GM18526 (cell line): ENCODE measurements around the gene FSIP1.

Source experiments
- POLR2A ChIP-seq: IDR thresholded peaks from 3 replicates; pipeline ENCODE4 v1.6.1; 2011; ENCODE audit not compliant: insufficient read length; ENCODE audit errors: extremely low read depth

Gene FSIP1

DNA sequence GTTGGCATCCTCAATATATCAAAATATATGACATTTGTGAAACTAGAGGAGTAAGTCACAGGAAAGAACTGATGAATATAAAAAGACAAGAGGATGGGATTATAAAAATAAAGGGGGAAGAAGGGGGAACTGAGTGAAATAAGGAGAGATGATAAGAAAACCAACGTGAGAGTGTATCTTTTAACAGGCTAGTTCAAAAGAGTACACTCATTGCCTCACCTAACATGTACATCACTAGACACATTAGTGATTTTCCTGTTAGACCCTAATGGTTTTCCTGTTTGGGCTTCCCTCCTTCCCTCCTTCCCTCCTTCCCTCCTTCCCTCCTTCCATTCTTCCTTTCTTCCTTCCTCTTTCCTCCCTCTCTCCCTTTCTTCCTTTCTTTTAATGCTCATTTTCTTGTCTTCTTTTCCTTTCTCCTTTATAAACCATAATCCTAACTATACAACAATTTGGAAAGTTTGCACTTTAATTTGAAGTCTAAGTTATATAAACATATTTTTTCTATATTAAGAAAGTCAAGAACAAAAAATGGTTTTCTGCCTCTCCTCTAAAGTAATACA, 35.8 kb downstream of the FSIP1 start:
- TF ChIP-seq POLR2A, result no peak

DNA sequence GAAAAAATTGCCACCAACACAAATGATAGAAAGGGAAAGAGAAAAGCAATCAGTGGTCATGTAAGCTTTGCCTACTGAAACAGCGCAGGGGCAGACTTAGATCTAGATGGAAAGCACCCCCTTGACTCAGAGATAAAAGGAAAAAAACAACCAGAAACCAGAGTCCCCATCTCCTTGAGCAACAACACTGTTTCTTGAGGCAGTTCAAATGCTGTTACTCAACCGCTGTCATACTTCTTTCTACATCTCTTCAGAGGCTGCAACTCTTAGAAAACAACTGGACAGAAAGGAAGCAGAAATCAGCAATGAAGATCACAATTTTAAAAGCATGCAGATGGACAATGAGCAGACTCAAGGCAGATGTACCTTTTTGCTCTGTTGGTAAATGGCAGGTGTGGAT, 36.5 kb downstream of the FSIP1 start:
- TF ChIP-seq POLR2A, result no peak

DNA sequence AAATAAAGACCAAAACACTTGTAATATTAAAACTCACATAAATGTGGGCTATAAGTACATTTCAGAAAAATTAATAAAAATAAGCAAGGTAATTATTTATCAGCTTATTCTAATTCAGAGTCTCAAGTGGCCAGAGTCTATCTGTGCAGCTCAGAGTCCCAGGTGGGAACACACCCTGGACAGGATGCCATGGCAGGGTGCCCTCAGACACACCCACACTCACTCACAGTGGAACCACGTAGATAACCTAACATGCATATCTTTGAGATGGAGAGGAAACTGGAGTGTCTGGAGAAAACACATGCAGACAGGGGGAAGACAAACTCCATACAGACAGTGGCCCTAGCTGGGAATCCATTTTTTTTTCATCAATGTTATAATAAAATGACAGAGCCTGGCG, 37.2 kb downstream of the FSIP1 start:
- TF ChIP-seq POLR2A, result no peak

- no peak for TF ChIP-seq POLR2A
Measured at GRCh38 chr15:39744334-39745103, 38.1 kb downstream of the FSIP1 start.

GRCh38 chr15:39743611-39744010, 39.0 kb downstream of the FSIP1 start:
- no peak for TF ChIP-seq POLR2A

DNA sequence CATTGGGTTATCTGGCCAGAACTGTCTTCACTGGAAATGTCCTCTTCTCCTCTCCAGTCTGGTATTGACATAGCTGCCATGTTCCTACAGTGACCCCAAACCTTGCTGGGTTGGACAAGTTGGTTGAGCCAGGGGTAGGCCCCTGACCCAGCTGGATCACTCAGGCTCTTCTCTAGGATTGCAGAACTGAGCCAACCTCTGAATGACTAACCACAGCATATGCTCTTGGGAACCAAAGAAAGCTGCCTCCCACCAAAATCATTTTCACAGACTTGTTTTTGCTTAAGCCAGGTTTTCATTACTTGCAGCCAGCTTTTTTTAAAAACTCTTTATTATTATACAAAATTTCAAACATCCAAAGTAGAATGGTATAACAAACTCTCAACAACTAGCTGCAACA, 41.4 kb downstream of the FSIP1 start:
- no peak for TF ChIP-seq POLR2A

- no peak for TF ChIP-seq POLR2A
Measured at GRCh38 chr15:39738998-39739397, 43.6 kb downstream of the FSIP1 start.

DNA sequence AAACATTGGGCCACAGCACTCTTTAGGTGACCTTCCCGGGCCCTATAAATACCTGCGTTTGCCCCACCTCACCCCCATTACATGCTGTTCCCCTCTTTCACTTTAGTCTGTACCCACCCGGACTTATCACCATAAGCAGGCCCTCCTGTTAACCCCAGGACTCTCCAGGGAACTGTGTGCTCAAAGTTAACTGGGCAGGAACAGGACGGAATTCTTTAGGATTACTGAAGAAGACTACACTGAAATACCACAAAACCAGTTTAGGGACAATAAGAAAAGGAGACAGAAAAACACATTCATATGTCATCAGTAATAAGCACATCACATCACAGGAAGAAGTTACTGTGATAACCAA, 45.5 kb downstream of the FSIP1 start:
- no peak for TF ChIP-seq POLR2A

DNA sequence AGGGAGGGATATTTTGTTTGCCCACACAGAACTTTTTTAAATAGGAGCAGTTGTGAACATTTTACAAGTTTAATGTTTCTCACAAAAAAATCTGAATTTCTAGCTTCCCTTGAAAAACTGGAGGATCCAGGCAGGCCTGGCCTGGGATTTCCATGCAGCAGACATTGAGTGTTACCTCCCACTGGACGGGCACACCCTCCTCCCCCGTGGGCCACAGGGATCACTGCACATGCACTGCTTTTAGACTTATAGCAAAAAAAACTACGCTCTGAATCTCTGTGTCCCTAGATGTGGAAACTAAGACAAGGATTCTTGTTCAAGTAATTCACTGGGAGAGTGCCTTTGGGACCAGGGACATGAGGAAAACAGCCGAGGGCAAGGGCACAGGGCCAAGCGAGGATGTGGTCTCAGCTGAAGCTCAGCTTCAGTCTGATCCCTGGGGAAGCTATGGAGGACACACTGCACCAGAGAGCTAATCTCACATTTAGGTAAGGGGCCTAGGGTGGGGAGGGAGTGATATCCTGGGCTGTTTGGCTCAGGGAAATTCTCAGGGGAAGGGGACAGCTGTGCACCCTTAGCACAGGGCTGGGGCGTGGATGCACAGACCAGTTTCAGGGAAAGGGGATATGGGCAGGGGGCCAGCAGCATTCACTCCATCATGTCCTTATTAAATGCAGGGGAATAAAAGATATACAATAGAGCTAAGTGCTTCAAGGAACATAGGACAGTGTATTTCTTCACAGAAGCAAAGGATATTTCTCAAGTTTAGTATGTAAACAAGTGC, 46.0 kb downstream of the FSIP1 start:
- TF ChIP-seq POLR2A, result no peak

- no peak for TF ChIP-seq POLR2A
Measured at GRCh38 chr15:39735120-39735717, 47.4 kb downstream of the FSIP1 start.

- TF ChIP-seq POLR2A, result no peak
Measured at GRCh38 chr15:39731266-39731665, 51.4 kb downstream of the FSIP1 start.

- no peak for TF ChIP-seq POLR2A
Measured at GRCh38 chr15:39730552-39730951, 52.1 kb downstream of the FSIP1 start.

GRCh38 chr15:39729500-39729899, 53.1 kb downstream of the FSIP1 start:
- TF ChIP-seq POLR2A, result no peak

DNA sequence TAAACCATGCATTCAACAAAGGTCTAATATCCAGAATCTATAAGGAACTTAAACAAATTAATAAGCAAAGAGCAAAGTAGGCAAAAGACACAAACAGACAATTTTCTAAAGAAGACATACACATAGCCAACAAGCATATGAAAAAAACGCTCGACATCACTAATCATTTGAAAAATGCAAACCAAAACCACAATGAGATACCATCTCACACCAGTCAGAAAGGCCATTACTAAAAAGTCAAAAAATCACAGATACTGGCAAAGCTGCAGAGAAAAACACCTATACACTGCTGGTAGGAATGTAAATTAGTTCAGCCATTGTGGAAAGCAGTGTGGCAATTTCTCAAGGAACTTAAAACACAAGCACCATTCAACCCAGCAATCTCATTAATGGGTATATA, 53.8 kb downstream of the FSIP1 start:
- TF ChIP-seq POLR2A, result no peak

GRCh38 chr15:39721893-39722292, 60.7 kb downstream of the FSIP1 start:
- no peak for TF ChIP-seq POLR2A
